Mesenchymal stem cell (in vitro differentiated cells and primary cell): ENCODE measurements around the gene ABO.

Experiments
- DNase-seq: peaks from one replicate; pipeline ENCODE4 v3.0.0-alpha.2; 2013
- H2AFZ ChIP-seq: one replicate; pipeline ENCODE4 v1.6.1; 2013; ENCODE audit warnings: low read depth, mild to moderate bottlenecking, control low read depth, inconsistent platforms, low read length, moderate library complexity
- H2AK5ac ChIP-seq: 2 replicates; pipeline ENCODE4 v1.6.1; 2013; ENCODE audit warnings: low read length, moderate library complexity, mild to moderate bottlenecking, inconsistent platforms; ENCODE audit not compliant: severe bottlenecking
- H2BK120ac ChIP-seq: one replicate; pipeline ENCODE4 v1.6.1; 2013; ENCODE audit warnings: low read depth, mild to moderate bottlenecking, inconsistent platforms, low read length, moderate library complexity
- H2BK12ac ChIP-seq, 2 experiments: one replicate each; pipeline ENCODE4 v1.6.1; 2013; ENCODE audit warnings: inconsistent platforms in 2 of 2, low read length in 2 of 2, mild to moderate bottlenecking in 2 of 2, moderate library complexity in 2 of 2, control low read depth in 1 of 2
- H2BK15ac ChIP-seq: one replicate; pipeline ENCODE4 v1.6.1; 2013; ENCODE audit warnings: mild to moderate bottlenecking, low read depth, inconsistent platforms; ENCODE audit not compliant: poor library complexity, severe bottlenecking
- H2BK5ac ChIP-seq: 2 replicates; pipeline ENCODE4 v1.6.1; 2013; ENCODE audit warnings: low read depth, mild to moderate bottlenecking, low read length, control low read depth, inconsistent platforms; ENCODE audit not compliant: poor library complexity, severe bottlenecking
- H3K14ac ChIP-seq, 2 experiments: one replicate each; pipeline ENCODE4 v1.6.1; 2013; ENCODE audit warnings: inconsistent platforms in 2 of 2, low read length in 2 of 2, control low read depth in 1 of 2, mild to moderate bottlenecking in 1 of 2, moderate library complexity in 1 of 2
- H3K18ac ChIP-seq, 2 experiments: one replicate each; pipeline ENCODE4 v1.6.1; 2013; ENCODE audit warnings: inconsistent platforms in 2 of 2, low read length in 2 of 2, control low read depth in 1 of 2, low read depth in 1 of 2, mild to moderate bottlenecking in 1 of 2
- H3K23ac ChIP-seq, 2 experiments: one replicate each; pipeline ENCODE4 v1.6.1; 2013; ENCODE audit warnings: inconsistent platforms in 2 of 2, low read length in 2 of 2, mild to moderate bottlenecking in 2 of 2, moderate library complexity in 2 of 2, control low read depth in 1 of 2
- H3K27ac ChIP-seq: 2 replicates; pipeline ENCODE4 v1.5.1; 2013; ENCODE audit warnings: mild to moderate bottlenecking, moderate library complexity, low read length, control low read depth, inconsistent platforms; ENCODE audit not compliant: poor library complexity, severe bottlenecking
- H3K27me3 ChIP-seq, 2 experiments: 2 replicates each; pipeline versions ENCODE4 v1.6.1 to v1.7.0; 2013; ENCODE audit warnings: low read length in 2 of 2, mild to moderate bottlenecking in 2 of 2, moderate library complexity in 2 of 2, control low read depth in 1 of 2, inconsistent platforms in 1 of 2; ENCODE audit not compliant: control insufficient read depth in 1 of 2, insufficient read depth in 1 of 2
- H3K36me3 ChIP-seq, 2 experiments: 2 replicates each; pipeline versions ENCODE4 v1.6.1 to v1.7.0; 2013; ENCODE audit warnings: low read length in 2 of 2, control low read depth in 1 of 2, inconsistent platforms in 1 of 2, low read depth in 1 of 2, mild to moderate bottlenecking in 1 of 2; ENCODE audit not compliant: insufficient read depth in 2 of 2, control insufficient read depth in 1 of 2
- H3K4ac ChIP-seq, 2 experiments: one replicate each; pipeline ENCODE4 v1.6.1; 2013; ENCODE audit warnings: inconsistent platforms in 2 of 2, low read length in 2 of 2, mild to moderate bottlenecking in 2 of 2, moderate library complexity in 2 of 2, control low read depth in 1 of 2, low read depth in 1 of 2
- H3K4me1 ChIP-seq: 2 replicates; pipeline ENCODE4 v1.6.1; 2013; ENCODE audit warnings: low read depth, low read length, control low read depth; ENCODE audit not compliant: control insufficient read depth, insufficient read depth
- H3K4me2 ChIP-seq: 2 replicates; pipeline ENCODE4 v1.6.1; 2013; ENCODE audit warnings: low read length, mild to moderate bottlenecking, inconsistent platforms; ENCODE audit not compliant: poor library complexity, severe bottlenecking
- H3K4me3 ChIP-seq, 2 experiments: 2 replicates each; pipeline versions ENCODE4 v1.5.1 to v1.7.0; 2013; ENCODE audit warnings: low read length in 2 of 2, mild to moderate bottlenecking in 2 of 2, control low read depth in 1 of 2, low read depth in 1 of 2; ENCODE audit not compliant: insufficient read depth in 1 of 2
- H3K79me1 ChIP-seq: replicated peaks from 2 replicates; pipeline ENCODE4 v1.6.1; 2013; ENCODE audit warnings: mild to moderate bottlenecking, control low read depth, low read length, inconsistent platforms; ENCODE audit not compliant: poor library complexity, severe bottlenecking
- H3K9ac ChIP-seq: 2 replicates; pipeline ENCODE4 v1.7.0; 2013; ENCODE audit warnings: mild to moderate bottlenecking, low read length, moderate library complexity
- H3K9me3 ChIP-seq: 2 replicates; pipeline ENCODE4 v1.7.0; 2013; ENCODE audit warnings: mild to moderate bottlenecking, low read length; ENCODE audit not compliant: control insufficient read depth
- H4K8ac ChIP-seq: one replicate; pipeline ENCODE4 v1.6.1; 2013; ENCODE audit warnings: inconsistent platforms, mild to moderate bottlenecking, low read length, moderate library complexity
- H4K91ac ChIP-seq: one replicate; pipeline ENCODE4 v1.6.1; 2013; ENCODE audit warnings: mild to moderate bottlenecking, low read length, inconsistent platforms
- WGBS: methylation state at CpG from one replicate; pipeline ENCODE4 v1.1.7; 2013; ENCODE audit warnings: mixed read lengths; 5-methylcytosine and 5-hydroxymethylcytosine counted together

Gene ABO

GRCh38 chr9:133309608-133310007 is 34.6 kb upstream of the ABO start:
- Histone ChIP-seq H3K4ac (no peak overlapping the region), H3K9me3 (no peaks in the 10 kb centered on the region), H2BK120ac (no peak overlapping the region), H3K18ac (no peak overlapping the region), H3K23ac (no peak overlapping the region), H2BK15ac (no peak overlapping the region), H2AK5ac (no peak overlapping the region), H3K4me1 (peaks cover 10% of the 10 kb centered on the region), H3K14ac (no peak overlapping the region), H2BK12ac (no peak overlapping the region), H3K27ac (no peak overlapping the region), H4K8ac (no peak overlapping the region), H4K91ac (no peak overlapping the region), H3K79me1 (no peaks in the 10 kb centered on the region), H3K9ac (no peak overlapping the region), H3K27me3 (peaks cover 0 to 30% of the 10 kb centered on the region in 2 experiments), H3K36me3 (no peaks in the 10 kb centered on the region), H2AFZ (no peak overlapping the region), H3K4me2 (no peak overlapping the region), H3K4me3 (no peak overlapping the region), H2BK5ac (no peak overlapping the region)
- 78% methylated on average over 6 of the region's 6 CpGs for WGBS
- no peak for DNase-seq

GRCh38 chr9:133307301-133307700 is 32.3 kb upstream of the ABO start:
- no peaks in the 10 kb centered on the region for H3K36me3 ChIP-seq
- peaks cover 12% of the 10 kb centered on the region for H3K4me1 ChIP-seq
- H3K4ac ChIP-seq: no peak overlapping the region
- H3K79me1 ChIP-seq: no peaks in the 10 kb centered on the region
- H3K4me3 ChIP-seq: no peak overlapping the region
- H2BK12ac ChIP-seq: no peak overlapping the region
- H2AFZ ChIP-seq: no peak overlapping the region
- no peak overlapping the region for H2BK15ac ChIP-seq
- no peak overlapping the region for H3K18ac ChIP-seq
- H3K4me2 ChIP-seq: no peak overlapping the region
- DNase-seq: no peak
- peaks cover 3 to 49% of the 10 kb centered on the region in 2 experiments for H3K27me3 ChIP-seq
- no peak overlapping the region for H3K23ac ChIP-seq
- no peak overlapping the region for H2AK5ac ChIP-seq
- 77% methylated on average over 15 of the region's 16 CpGs for WGBS
- no peak overlapping the region for H3K9ac ChIP-seq
- no peak overlapping the region for H2BK5ac ChIP-seq
- no peak overlapping the region for H2BK120ac ChIP-seq
- no peak overlapping the region for H3K14ac ChIP-seq
- no peak overlapping the region for H4K8ac ChIP-seq
- H3K9me3 ChIP-seq: no peaks in the 10 kb centered on the region
- H4K91ac ChIP-seq: no peak overlapping the region
- H3K27ac ChIP-seq: no peak overlapping the region

DNA sequence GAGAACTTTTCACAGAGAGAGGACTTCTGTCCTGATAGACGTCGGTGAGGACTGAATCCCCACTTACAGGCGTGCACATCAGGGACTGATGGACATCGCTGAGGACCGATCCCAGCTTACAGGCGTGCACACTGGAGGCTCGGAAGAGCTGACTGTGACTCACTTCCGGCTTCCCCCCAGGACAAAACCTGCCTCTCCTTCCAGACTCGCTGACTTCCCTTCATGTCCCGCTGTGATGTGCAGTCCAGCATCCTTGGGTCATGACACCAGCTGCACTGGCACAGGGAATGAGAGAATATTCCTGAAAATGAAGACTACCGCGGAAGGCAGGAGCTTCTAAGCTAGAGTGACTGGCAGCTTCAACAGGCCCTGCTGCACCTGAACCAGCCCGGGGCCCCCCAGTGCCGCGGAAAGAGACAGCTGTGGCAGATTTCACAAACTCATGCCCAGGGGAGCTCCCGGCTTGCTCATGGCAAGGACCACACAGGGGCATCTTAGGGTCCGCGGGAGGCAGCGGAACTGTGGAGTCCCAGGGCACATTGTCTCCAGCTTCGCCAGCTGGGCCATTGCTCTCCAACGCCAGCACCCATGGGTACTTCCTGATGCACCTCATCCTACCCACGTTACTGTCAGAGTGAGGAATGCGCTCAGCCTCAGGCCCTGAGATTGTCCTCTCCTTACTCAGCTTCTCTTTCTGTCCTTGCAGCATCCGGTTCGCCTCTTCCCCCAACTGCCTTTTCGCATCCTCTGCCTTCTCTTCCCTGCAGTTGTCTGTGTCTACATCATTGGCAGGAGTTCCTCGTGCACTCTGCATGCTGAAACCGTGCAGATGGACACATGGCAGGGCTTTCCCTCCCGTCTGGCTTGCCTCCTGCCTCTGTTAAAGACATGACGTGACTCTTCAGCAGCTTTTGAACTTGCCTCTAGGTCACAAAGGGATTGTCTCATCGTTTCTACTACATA is 31.5 kb upstream of the ABO start:
- no peaks in the 10 kb centered on the region for H3K9me3 ChIP-seq

GRCh38 chr9:133305731-133306130 is 30.7 kb upstream of the ABO start:
- Histone ChIP-seq H3K4me2 (no peak overlapping the region), H3K27me3 (peaks cover 3 to 62% of the 10 kb centered on the region in 2 experiments), H3K23ac (no peak overlapping the region), H3K4ac (no peak overlapping the region), H2AK5ac (no peak overlapping the region), H3K4me1 (peaks cover 12% of the 10 kb centered on the region), H2AFZ (no peak overlapping the region), H3K14ac (no peak overlapping the region), H3K4me3 (no peak overlapping the region), H3K79me1 (no peaks in the 10 kb centered on the region), H2BK12ac (no peak overlapping the region), H2BK5ac (no peak overlapping the region), H3K9me3 (no peaks in the 10 kb centered on the region), H2BK120ac (no peak overlapping the region), H2BK15ac (no peak overlapping the region), H3K18ac (no peak overlapping the region), H4K8ac (no peak overlapping the region), H4K91ac (no peak overlapping the region), H3K27ac (no peak overlapping the region), H3K9ac (no peak overlapping the region), H3K36me3 (no peaks in the 10 kb centered on the region)
- WGBS: 86% methylated on average over 17 of the region's 23 CpGs
- DNase-seq: no peak

More for the DNA sequence above, 31.5 kb upstream of the ABO start:
- no peak overlapping the region for H2BK5ac ChIP-seq
- H3K23ac ChIP-seq: no peak overlapping the region
- no peak overlapping the region for H2BK12ac ChIP-seq
- H3K27me3 ChIP-seq: peaks cover 3 to 57% of the 10 kb centered on the region in 2 experiments
- H3K4me3 ChIP-seq: no peak overlapping the region
- no peak overlapping the region for H3K18ac ChIP-seq
- no peak overlapping the region for H2AFZ ChIP-seq
- H3K4ac ChIP-seq: no peak overlapping the region
- H3K9ac ChIP-seq: no peak overlapping the region
- no peak overlapping the region for H2BK15ac ChIP-seq
- H3K4me2 ChIP-seq: no peak overlapping the region
- H3K14ac ChIP-seq: no peak overlapping the region
- WGBS: 86% methylated on average over 30 of the region's 31 CpGs
- H3K27ac ChIP-seq: no peak overlapping the region
- no peak overlapping the region for H2BK120ac ChIP-seq
- no peak overlapping the region for H4K91ac ChIP-seq
- no peak overlapping the region for H4K8ac ChIP-seq
- H3K36me3 ChIP-seq: no peaks in the 10 kb centered on the region
- H3K79me1 ChIP-seq: no peaks in the 10 kb centered on the region
- peaks cover 12% of the 10 kb centered on the region for H3K4me1 ChIP-seq
- no peak for DNase-seq
- H2AK5ac ChIP-seq: no peak overlapping the region
